Immature natural killer cell (primary cell): Measurements from ENCODE around the gene OLFML2B. TPM values are rescaled to one million over a fixed set of nuclear protein-coding genes. Genes with fewer than 3 reads are reported as not detected.
A peak's percentile ranks its signal among the peaks of the same experiment; 100 is the strongest.

ENCODE experiments used
- DNase-seq, 3 donors: peaks; one replicate each; pipeline ENCODE4 v3.0.0; 2022; ENCODE audit warnings: mixed read lengths in 1 of 3
- H3K27ac Mint-ChIP-seq, 6 donors: one replicate each; pipeline ENCODE4 v1.8.0; 2020; ENCODE audit warnings: mixed read lengths in 6 of 6, mild to moderate bottlenecking in 5 of 6, inconsistent platforms in 4 of 6, moderate library complexity in 3 of 6
- H3K27me3 Mint-ChIP-seq, 3 donors: one replicate each; pipeline ENCODE4 v1.8.0; 2020 to 2021; ENCODE audit warnings: low read depth in 3 of 3, mild to moderate bottlenecking in 3 of 3, mixed read lengths in 3 of 3, moderate library complexity in 3 of 3, inconsistent platforms in 1 of 3
- H3K36me3 Mint-ChIP-seq, 3 donors: one replicate each; pipeline ENCODE4 v1.8.0; 2020; ENCODE audit warnings: mixed read lengths in 3 of 3, inconsistent platforms in 2 of 3, mild to moderate bottlenecking in 2 of 3
- H3K4me1 Mint-ChIP-seq, 2 donors: one replicate each; pipeline ENCODE4 v1.8.0; 2020; ENCODE audit warnings: inconsistent platforms in 2 of 2, mild to moderate bottlenecking in 2 of 2, mixed read lengths in 2 of 2, moderate library complexity in 1 of 2
- H3K4me3 Mint-ChIP-seq, 5 donors: one replicate each; pipeline ENCODE4 v1.8.0; 2020; ENCODE audit warnings: mild to moderate bottlenecking in 5 of 5, mixed read lengths in 5 of 5, inconsistent platforms in 3 of 5, moderate library complexity in 3 of 5
- H3K9me3 Mint-ChIP-seq, 6 donors: one replicate each; pipeline ENCODE4 v1.8.0; 2020; ENCODE audit warnings: mild to moderate bottlenecking in 6 of 6, mixed read lengths in 6 of 6, inconsistent platforms in 4 of 6, moderate library complexity in 3 of 6
- polyA plus RNA-seq, 3 donors: library from polyadenylated mRNA; unstranded; fragments of 300-500 nt; fragmentation: Illumina TruSeq; gene quantifications; one replicate each; pipeline ENCODE4 v1.2.3, GENCODE V29; 2021

Gene OLFML2B
- polyA plus RNA-seq, 3 donors from 2014 or later, result not detected

- peaks cover 14 to 25% of the 10 kb centered on the region in 2 donors for H3K4me1 Mint-ChIP-seq
Measured at GRCh38 chr1:161953256-161953920, 70.3 kb downstream of the OLFML2B start.

GRCh38 chr1:161952607-161953172 is 71.0 kb downstream of the OLFML2B start:
- Mint-ChIP-seq H3K4me3 (no peak overlapping the region), H3K36me3 (peaks cover 0 to 6% (median 3%) of the 10 kb centered on the region in 3 donors), H3K27me3 (no peaks in the 10 kb centered on the region), H3K27ac (no peak overlapping the region), H3K9me3 (no peaks in the 10 kb centered on the region), H3K4me1 (peaks cover 14 to 25% of the 10 kb centered on the region in 2 donors)
- no peak for DNase-seq

More at GRCh38 chr1:161953256-161953920, 70.3 kb downstream of the OLFML2B start:
- H3K4me3 Mint-ChIP-seq, result no peak overlapping the region
- no peak for DNase-seq
- H3K9me3 Mint-ChIP-seq, result no peaks in the 10 kb centered on the region
- H3K36me3 Mint-ChIP-seq, result peaks cover under 1 to 8% (median 7%) of the 10 kb centered on the region in 3 donors
- H3K27me3 Mint-ChIP-seq, result no peaks in the 10 kb centered on the region
- peak overlapping the region in 1 of 6 donors; percentile 29 for H3K27ac Mint-ChIP-seq

- DNase-seq, result no peak
- H3K36me3 Mint-ChIP-seq, result peaks cover 3 to 6% (median 3%) of the 10 kb centered on the region in 3 donors
- no peaks in the 10 kb centered on the region for H3K9me3 Mint-ChIP-seq
- no peak overlapping the region for H3K27ac Mint-ChIP-seq
- H3K4me1 Mint-ChIP-seq, result peaks cover 14 to 25% of the 10 kb centered on the region in 2 donors
- H3K4me3 Mint-ChIP-seq, result no peak overlapping the region
- H3K27me3 Mint-ChIP-seq, result no peaks in the 10 kb centered on the region
Measured at GRCh38 chr1:161951646-161952045, 72.0 kb downstream of the OLFML2B start.

- DNase-seq, result no peak
- no peaks in the 10 kb centered on the region for H3K27me3 Mint-ChIP-seq
- H3K4me3 Mint-ChIP-seq, result no peak overlapping the region
- no peak overlapping the region for H3K27ac Mint-ChIP-seq
- peaks cover 0 to 6% (median 3%) of the 10 kb centered on the region in 3 donors for H3K36me3 Mint-ChIP-seq
- H3K4me1 Mint-ChIP-seq, result peaks cover 14 to 22% of the 10 kb centered on the region in 2 donors
- no peaks in the 10 kb centered on the region for H3K9me3 Mint-ChIP-seq
Measured at GRCh38 chr1:161950377-161950776, 73.3 kb downstream of the OLFML2B start.

GRCh38 chr1:161949548-161949947 is 74.1 kb downstream of the OLFML2B start:
- Mint-ChIP-seq H3K36me3 (peaks cover 4 to 14% (median 5%) of the 10 kb centered on the region in 3 donors), H3K4me1 (peaks cover 11 to 14% of the 10 kb centered on the region in 2 donors), H3K27ac (no peak overlapping the region), H3K9me3 (no peaks in the 10 kb centered on the region), H3K27me3 (no peaks in the 10 kb centered on the region), H3K4me3 (no peak overlapping the region)
- no peak for DNase-seq

GRCh38 chr1:161948435-161948834 is 75.2 kb downstream of the OLFML2B start:
- H3K4me1 Mint-ChIP-seq, result peaks cover 3% of the 10 kb centered on the region in 2 donors
- no peak overlapping the region for H3K27ac Mint-ChIP-seq
- no peak for DNase-seq
- no peaks in the 10 kb centered on the region for H3K9me3 Mint-ChIP-seq
- H3K36me3 Mint-ChIP-seq, result peaks cover 11 to 21% (median 14%) of the 10 kb centered on the region in 3 donors
- H3K4me3 Mint-ChIP-seq, result no peak overlapping the region
- no peaks in the 10 kb centered on the region for H3K27me3 Mint-ChIP-seq

- Mint-ChIP-seq H3K27ac (no peak overlapping the region), H3K36me3 (peaks cover 13 to 28% (median 28%) of the 10 kb centered on the region in 3 donors), H3K27me3 (no peaks in the 10 kb centered on the region), H3K4me3 (no peak overlapping the region), H3K9me3 (no peaks in the 10 kb centered on the region), H3K4me1 (no peaks in the 10 kb centered on the region)
- no peak for DNase-seq
Measured at GRCh38 chr1:161946071-161946987, 77.3 kb downstream of the OLFML2B start.

GRCh38 chr1:161945306-161946060 is 78.2 kb downstream of the OLFML2B start:
- no peak overlapping the region for H3K4me3 Mint-ChIP-seq
- H3K27me3 Mint-ChIP-seq, result no peaks in the 10 kb centered on the region
- no peaks in the 10 kb centered on the region for H3K4me1 Mint-ChIP-seq
- no peaks in the 10 kb centered on the region for H3K9me3 Mint-ChIP-seq
- no peak for DNase-seq
- no peak overlapping the region for H3K27ac Mint-ChIP-seq
- H3K36me3 Mint-ChIP-seq, result peaks cover 13 to 28% (median 28%) of the 10 kb centered on the region in 3 donors

- Mint-ChIP-seq H3K4me1 (no peaks in the 10 kb centered on the region), H3K27me3 (no peaks in the 10 kb centered on the region), H3K36me3 (peaks cover 13 to 28% (median 28%) of the 10 kb centered on the region in 3 donors), H3K9me3 (no peaks in the 10 kb centered on the region), H3K27ac (no peak overlapping the region), H3K4me3 (no peak overlapping the region)
- DNase-seq, result no peak
Measured at GRCh38 chr1:161944381-161944780, 79.3 kb downstream of the OLFML2B start.

- Mint-ChIP-seq H3K27ac (no peak overlapping the region), H3K9me3 (no peaks in the 10 kb centered on the region), H3K36me3 (peaks cover 13 to 28% (median 28%) of the 10 kb centered on the region in 3 donors), H3K4me1 (no peaks in the 10 kb centered on the region), H3K4me3 (no peak overlapping the region), H3K27me3 (no peaks in the 10 kb centered on the region)
- no peak for DNase-seq
Measured at GRCh38 chr1:161943737-161944136, 79.9 kb downstream of the OLFML2B start.

GRCh38 chr1:161941726-161942436 is 81.8 kb downstream of the OLFML2B start:
- Mint-ChIP-seq H3K4me1 (peaks cover 0 to under 1% of the 10 kb centered on the region in 2 donors), H3K4me3 (no peak overlapping the region), H3K27ac (no peak overlapping the region), H3K9me3 (no peaks in the 10 kb centered on the region), H3K36me3 (peaks cover 12 to 30% (median 29%) of the 10 kb centered on the region in 3 donors), H3K27me3 (no peaks in the 10 kb centered on the region)
- DNase-seq, result no peak

- no peaks in the 10 kb centered on the region for H3K9me3 Mint-ChIP-seq
- no peak overlapping the region for H3K27ac Mint-ChIP-seq
- DNase-seq, result no peak
- H3K4me3 Mint-ChIP-seq, result no peak overlapping the region
- peaks cover 10 to 35% (median 34%) of the 10 kb centered on the region in 3 donors for H3K36me3 Mint-ChIP-seq
- H3K27me3 Mint-ChIP-seq, result no peaks in the 10 kb centered on the region
- peaks cover 0 to 3% of the 10 kb centered on the region in 2 donors for H3K4me1 Mint-ChIP-seq
Measured at GRCh38 chr1:161940866-161941591, 82.6 kb downstream of the OLFML2B start.
